ENCODE results near the gene ATOSB.

ATOSB gene

DNA sequence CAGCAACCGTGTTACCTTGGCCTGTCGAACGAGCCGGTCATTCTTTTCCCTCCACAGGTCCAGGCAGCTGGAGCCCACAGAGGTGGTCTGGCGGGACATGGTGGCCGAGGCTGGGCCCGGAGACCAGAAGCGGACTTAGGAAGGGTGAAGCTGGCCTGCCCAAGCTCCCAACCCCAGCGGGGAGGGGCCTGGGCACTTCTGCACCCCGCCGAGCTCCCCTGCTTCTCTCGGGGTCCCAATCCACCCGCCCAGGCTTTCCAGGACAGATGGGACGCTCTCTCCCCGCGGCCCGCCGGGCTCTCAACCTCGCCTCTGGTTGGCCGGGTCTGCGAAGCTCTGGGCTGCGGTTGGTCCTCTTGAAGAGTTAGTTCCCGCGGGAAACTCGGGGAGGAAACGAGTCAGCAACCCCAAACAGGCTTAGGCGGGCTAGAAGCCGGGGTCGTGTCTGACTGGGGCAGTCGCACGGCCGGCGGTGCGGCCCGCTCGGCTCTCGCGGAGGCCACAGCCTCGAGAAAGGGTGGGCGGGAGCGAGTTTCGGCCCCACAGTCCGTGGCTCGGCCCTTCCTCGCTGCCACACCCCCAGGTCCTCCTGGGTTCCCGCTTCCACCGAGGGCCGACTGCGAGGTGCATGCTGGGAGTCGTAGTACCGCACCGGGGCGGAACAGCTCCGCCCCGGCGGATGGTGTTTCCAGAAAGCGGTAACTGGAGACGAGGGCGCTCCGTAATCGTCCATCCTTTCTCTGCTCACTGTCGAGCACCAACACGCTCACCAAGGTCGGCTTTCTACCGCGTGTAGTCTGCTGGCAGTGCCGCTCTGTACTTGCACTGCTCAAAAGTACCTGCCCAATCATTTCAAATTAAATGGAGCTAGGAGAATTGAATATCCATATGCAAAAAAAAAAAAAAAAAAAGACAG lies 36.0 kb downstream of the ATOSB start, which contains the start of gene FANCG:
FANCG (minus strand) TSS at position 517 of the 916 bp plus-strand sequence; CDS start at position 99, 418 bp downstream.
- peak; percentile 93 for DNase-seq

DNA sequence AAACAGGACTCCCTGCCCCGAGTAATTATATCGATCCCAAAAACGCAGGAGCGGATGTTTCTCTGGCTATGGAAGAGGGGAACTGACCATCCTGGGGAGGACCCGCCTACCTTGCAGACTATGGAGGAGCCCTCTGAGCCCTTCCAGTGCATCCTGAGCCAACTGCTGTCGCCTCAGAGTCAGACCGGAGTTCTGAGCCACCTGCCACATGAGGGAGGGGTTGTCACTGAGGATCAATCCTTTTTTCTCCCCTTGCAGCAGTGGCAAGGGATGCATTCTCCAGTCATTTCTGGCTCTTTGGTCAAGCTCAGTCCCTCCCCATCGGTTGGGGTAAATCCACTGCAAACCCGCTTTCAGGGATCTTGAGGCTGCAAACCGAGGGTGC lies 36.6 kb downstream of the ATOSB start:
- peak; percentile 21 for DNase-seq

DNA sequence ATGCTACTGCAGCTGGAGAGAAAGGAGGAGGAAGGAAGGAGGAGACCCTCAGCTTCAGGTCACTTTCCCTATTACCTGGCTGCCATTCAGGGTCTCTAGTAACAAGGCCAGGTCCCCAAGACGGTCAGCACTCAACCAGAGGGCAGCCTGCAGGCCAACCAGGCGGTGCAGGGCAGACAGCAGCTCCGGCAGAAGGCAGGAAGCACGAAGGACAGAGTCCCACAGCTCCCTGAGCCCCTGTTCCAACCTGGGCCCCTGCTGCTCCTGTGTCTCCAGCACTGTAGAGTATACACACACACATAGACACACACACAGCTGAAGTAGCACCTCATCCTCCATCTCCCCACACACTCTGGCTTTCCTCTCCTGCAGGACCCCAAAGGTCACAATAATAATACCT lies 37.6 kb downstream of the ATOSB start:
- no peak for DNase-seq

DNA sequence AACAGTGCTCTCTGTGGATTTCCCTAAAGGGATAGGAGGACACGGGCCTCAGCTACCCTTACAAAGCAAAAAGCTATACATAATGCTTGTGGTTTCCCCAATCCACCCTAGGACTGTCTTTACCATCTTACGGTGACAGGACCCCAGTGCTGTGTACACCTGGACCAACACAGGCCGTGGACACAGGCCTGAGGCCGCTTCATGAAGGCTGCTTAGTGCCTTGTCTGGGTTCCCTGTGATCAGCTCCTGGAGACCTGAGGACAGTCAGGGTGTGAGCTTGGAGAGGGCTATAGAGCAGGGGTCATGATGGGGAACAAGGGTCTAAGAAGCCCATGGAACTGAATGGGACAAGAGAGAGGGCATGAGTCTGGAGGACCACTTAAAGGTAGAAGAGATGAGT lies 38.8 kb downstream of the ATOSB start:
- no peak for DNase-seq

DNA sequence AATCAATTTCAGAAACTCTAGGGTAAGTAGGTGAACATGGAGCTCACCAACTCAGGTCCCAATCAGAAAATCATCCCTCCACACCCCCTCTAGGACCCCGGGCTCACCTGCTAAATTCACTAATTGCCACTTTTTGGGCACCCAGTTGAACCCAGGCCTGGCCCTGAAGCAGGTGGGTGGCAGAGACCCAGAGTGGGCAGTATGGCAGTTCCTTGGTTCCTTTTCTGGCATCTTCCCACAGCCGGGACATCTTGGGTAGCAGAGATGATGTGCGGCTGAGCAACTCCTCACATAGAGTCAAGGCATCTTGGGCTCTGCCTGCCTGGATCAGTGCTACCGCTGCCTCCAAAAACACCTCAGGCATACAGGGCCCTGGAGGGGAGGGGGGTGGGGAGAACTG lies 40.3 kb downstream of the ATOSB start:
- DNase-seq: no peak

DNA sequence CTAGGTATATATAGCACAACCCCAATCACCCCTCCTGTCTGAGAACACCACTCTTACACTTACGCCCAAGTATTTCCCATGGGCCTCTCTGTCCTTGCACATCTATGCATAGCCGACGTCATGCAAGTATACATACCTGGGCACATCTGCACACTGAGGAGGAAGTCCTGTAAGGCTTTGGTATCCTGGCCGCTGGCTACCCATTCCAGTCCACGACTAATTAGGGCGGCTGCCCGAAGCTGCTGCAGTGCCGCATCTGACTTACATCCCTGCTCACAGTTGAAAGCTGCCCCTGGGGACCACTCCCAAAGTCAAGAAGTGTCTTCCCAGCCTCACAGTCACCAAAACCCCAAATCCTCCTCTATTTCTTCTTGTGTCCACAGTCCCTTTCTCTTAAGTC lies 40.9 kb downstream of the ATOSB start:
- DNase-seq: no peak

DNA sequence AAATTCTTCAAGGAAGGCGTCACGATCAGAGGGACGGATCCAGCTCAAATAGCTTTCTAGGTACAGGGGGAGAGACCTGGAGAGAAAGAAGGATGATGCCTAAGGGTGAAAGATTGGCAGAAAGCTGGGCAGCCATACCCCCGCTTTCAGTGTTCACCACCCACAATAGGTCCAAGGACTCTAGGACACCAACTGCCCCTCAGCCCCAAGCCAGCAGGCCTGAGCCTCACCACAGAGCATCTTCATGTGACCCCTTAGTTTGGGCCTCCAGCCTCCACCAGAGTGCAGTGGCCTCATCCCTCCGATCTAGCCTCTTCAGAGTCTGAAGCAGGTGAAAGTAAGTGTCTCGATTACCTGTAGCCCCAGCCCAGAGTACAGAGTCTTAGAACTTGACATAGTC lies 41.5 kb downstream of the ATOSB start:
- DNase-seq: no peak

DNA sequence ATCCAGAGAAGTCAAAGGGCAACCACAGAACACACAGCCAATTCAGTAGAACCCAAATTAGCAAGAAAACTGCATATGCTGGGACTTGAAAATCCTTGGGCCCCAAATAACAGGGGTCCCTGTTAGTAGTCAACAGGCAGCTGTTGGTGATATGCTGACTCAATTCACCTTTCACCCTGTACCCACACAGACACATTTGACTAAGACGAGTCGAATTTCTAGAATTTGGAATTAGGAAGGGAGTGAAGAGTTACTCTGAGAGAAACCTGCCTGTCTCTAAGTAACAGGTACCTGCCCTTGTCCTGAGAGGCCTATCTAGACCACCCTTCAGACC lies 42.4 kb downstream of the ATOSB start:
- DNase-seq: peak; percentile 71

DNA sequence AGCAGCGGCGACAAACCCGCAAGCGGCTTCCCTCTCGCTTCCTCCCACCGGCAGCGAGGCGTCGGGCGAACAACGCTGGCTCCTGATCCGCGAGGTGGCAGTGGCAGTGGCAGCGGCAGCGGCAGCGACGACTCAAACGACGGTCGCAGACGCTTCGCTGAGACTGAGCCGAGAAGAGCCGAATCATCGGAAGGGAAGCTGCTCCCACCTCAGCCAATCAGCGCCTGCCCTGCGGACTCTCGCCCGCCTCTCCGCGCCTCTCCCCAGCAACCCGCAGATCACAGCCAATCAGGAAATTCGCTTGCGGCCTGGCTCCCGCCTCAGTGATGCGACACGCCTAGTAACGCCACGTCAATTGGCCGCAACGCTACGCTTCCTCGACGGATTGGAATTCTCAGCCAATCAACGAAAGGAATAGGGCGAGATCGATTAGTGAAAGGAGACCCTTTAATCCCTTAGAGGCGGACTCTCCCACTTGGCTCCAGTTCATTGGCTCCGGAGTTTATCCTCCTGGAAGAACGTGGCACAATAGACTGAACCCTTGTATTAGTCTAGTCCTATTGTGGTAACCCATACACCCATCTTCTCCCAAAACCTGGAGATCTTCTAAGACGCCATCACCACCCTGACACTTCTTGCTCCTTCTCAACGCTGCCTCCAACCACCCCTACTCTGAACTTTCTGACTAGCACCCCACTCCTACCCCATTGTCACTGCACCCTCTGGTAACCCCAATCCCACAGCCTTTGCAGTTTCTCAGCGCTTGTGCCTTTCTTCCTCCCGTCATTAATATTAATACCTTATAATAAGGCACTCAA lies 43.0 kb downstream of the ATOSB start, which contains the start of gene VCP:
VCP (minus strand) TSS at position 165 of the 818 bp plus-strand sequence. CDS start 272 bp downstream, outside the sequence.
- DNase-seq: peak; percentile 99

DNA sequence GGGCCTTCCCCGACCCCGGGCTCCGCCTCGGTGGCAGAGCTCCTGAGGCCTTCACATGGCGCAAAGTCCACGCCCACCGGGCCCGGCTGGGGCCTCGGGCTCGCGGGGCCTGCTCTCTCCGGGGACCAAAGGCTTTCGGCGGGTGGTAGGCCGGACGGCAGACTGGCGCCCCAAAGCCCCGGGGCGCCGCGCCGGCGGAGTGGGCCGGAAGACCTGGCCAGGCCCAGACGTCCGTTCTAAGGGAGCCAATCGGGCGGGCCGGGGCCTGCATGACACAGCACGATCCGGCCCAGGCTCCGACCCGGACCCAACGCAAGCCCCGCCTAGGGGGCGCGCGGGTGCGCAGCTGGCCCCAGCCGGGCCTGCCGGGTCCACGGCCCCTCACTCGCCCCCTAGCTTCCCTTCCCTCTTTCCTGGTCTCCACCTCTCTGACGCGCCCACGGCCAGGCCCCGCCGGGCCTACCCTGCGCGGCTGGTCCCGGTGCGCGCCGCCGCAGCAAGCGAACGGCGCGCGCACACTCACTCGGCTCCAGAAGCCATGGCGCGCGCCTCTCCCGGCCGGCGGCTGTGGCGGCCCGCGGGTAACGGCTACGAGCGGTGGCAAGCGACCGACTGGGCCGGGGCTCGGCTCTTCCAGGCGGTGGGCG lies 43.7 kb downstream of the ATOSB start:
- peak; percentile 89 for DNase-seq

DNA sequence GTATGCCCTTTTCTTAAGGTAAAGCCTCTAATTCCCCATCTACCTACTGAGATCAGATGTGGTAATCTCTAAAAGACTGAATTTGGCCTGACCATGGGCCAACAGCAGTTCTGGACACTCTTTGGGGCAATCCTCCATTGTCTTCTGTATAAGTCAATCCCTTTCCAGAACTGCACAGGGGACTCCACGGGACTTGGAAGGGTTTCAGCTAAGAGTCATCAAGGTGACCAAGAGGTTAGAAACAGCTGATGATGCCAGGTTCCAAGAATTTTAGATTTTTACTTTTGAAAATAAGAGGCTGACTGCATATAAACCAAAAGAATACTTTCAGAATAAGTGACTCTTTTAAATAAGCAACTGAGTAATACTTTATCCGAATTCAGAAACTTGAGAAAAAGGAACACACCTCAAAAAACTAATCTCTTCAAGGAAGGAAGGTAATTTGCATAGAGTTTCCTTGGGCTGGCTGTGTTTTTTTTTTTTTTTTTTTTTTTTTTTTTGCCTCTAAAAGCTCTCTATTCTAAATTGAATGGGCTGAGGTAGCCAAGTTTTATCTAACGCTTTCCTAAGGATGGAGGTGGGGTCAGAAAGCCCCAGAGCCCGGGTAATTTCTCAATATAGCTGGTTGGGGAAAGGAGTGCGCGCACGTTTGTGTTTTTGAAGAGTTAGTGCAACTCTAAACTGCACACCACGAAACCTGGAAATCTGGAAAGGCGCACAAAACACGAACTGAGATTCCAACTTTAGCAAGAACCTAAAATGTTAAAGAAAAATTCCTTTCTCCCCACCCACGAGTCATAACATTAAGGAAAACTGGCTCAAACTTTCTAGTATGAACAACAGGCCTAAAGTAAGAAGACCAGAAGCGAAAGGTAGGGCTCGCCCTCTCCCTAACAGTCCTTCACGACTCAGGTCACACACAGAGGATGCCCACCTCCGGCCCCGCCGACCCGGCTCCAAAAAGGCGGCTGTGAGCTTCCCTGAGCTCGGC lies 44.5 kb downstream of the ATOSB start:
- peak; percentile 25 for DNase-seq

DNA sequence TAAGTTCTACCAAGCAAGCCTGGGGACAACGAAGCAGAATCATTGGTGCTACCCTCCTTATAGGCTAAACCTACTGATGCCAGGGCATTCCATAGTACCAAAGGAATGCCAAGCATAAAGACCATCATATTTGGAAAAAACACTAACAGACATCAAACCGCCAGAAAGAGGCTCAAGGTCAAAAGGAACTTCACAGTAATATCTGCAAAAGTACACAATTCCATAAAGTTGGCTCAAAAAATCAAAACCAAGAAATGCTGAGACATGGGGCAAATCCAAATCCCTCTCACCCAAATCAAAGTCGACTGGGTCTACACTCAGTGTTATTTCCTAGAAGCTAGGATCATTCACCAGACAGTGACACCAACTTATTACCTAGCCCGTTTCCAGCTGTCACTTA lies 46.6 kb downstream of the ATOSB start:
- DNase-seq: no peak

DNA sequence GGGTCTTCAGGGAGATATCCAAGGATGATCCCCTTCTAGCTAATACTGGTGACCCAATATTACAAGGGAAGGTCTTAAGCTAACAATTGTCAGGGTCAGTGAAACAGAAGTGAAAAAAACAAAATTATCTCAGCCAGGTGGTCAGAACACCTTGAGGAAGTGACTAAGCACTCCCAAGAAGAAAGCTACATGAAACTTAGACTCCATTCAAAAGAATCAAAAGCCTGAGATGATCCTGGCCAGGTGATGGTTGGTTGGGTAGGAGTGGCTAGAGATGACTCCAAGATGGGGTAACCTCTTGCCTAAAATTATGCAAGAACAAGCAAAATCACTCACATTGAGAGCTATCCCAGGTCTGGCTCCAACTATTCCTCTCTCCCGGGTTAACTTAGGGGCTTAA lies 48.6 kb downstream of the ATOSB start:
- no peak for DNase-seq

DNA sequence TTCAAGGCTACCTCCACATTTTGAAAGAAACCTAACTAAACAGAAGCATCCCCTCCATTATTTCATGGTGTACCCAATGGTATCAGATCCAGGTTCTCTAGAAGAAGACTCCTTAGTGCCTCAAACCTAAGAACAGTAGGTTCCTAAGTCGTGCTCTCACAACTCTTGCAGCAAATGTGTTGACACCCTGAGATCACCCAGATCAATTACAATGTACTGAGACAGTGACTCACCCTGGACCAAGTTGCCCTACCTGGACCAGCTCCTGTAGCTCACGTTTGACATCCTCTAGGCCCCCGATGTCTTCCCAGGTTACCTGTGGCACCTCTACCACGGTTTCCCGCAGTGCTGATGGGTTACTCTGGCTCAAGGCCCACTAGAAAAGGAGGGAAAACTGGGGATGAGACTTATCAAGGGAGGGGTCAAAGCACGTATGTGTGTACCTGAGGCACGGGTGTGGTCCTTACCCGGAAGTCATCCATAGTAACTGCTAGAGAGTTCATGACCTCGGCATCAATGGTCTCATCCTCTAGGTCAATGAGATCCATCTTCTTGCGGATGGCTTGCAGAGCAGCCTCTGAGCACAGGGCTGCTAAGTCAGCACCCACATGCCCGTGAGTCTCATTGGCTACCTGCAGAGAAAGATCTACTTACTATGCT lies 55.0 kb downstream of the ATOSB start:
- DNase-seq: no peak

DNA sequence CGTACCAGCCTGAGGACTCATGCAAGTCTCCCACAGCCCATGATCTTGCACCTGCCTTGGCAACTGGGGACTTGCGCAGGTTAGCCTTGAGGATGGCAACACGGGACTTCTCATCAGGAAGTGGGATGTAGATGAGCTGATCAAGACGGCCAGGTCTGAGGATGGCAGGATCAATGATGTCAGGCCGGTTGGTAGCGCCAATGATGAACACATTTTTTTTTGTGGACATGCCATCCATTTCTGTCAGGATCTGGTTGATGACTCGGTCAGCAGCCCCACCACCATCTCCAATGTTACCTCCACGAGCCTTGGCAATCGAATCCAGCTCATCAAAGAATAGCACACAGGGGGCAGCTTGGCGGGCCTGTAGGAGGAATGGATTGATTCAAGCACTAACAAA lies 56.2 kb downstream of the ATOSB start:
- DNase-seq: no peak

DNA sequence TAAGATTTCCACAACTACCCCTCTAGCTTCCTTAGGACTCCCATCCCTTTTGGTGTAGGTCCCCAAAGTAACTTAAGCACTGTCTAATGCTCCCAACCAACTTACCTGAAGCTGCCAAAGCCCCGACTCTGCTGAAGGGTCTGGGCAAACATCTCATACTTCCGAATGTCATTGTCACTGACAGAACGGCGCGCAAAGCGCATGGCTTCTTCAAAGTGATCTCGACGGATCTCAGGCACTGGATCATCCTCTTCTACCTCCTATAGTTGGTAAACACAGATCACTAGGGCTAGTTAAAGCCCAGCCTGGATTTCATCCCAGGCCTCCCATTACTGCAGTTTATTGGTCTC lies 58.4 kb downstream of the ATOSB start:
- DNase-seq: no peak

DNA sequence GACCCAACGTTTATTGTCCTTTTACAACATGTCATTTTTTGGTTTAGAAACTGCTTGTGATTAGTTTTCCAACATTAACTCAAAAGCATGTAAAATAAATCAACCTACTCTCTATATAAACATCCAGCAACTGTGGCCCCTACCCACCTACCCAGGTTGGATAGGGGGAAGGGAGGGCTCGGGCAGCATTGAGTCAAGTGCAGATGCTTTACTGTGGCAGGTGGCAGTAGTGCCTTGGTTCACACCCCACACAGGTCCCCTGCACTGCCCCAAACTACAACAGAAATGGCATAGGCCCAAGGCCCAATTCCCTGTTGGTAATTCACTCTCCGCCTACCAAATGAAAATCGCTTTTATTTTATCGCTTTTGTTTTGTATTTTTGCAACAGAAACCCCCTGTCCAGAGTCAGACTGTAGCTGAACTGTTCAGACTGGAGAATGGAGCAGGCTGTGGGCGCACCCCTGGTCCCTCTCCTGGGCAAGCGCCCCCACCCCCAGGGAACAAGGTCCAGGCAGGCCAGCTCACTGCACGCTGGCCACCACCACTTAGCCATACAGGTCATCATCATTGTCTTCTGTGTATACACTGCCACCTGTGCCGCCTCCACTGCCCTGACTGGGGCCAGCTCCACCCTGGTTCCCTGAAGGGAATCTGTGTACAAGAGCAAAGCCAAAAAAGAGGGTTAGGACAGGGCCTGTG lies 58.9 kb downstream of the ATOSB start:
- DNase-seq: no peak

DNA sequence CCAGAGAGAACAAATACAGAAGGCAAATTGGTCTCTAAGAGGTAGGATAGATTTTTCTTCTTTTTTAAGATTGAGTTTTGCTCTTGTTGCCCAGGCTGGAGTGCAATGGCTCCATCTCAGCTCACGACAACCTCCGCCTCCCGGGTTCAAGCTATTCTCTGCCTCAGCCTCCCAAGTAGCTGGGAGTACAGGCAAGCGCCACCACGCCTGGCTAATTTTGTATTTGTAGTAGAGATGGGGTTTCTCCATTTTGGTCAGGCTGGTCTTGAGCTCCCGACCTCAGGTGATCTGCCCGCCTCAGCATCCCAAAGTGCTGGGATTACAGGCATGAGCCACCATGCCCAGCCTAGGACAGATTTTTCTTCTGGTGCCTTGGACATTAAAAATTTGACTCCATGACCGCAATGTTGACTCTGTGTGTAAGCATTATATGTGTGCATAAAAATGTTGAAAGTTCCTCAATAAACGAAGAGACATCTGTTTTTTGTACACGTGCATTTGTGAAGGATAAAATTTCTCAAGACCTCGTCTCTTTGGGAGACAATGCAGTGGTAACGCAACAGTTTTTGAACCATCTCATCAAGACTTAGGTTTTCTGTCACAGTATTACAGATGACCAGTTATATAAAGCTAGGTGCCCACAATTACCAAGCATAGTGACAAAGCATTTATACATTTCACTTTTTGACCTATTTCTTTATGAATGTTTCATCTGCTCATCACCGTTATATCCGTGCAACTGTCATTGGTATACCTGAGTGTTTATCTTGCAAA lies 60.6 kb downstream of the ATOSB start:
- no peak for DNase-seq

DNA sequence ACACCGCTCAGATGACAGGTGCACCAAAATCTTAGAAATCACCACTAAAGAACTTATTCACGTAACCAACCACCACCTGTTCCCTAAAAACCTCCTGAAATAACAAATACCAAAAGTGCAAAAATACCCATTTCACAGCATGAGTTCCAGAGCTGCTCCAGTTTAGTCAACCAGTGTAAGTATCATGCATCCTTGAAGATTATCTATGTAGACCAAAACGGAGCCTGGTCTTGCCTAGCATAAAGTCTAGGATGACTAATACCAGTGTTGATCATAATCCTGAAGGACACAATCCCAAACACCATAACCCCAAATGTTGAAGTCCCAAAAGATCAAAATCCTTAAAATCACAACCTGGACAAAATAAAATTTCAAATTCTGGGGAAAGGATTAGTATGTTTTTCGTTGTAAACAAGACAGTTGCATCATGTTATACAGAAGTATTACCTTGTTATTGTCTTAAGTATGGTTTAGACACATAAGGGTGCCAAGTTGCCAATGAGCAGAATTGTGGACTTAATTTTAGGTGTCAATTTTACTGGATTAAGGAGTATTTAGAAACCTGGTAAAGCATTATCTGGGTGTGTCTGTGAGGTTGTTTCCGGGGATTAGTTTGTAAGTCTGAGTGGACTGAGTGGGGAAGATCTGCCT lies 61.4 kb downstream of the ATOSB start:
- no peak for DNase-seq
